ENCODE measurements around the gene CTSE.

The CTSE gene

GRCh38 chr1:205973377-205974232, 50.1 kb downstream of the CTSE start:
- DNase-seq (ENCODE audit: low read depth in 1 of 2, low spot score in 1 of 2) = no peak
- in situ Hi-C loops (cut with HindIII; ENCODE audit: low pct_unique_long_range_greater_than_20kb, low sequenced_read_pairs) = no loop called here
- TF ChIP-seq JUND (IDR thresholded peaks at IDR 0.05; ENCODE audit: low read depth) = no peak

- no peak for TF ChIP-seq JUND (IDR thresholded peaks at IDR 0.05; ENCODE audit: low read depth)
- in situ Hi-C loops (cut with HindIII; ENCODE audit: low pct_unique_long_range_greater_than_20kb, low sequenced_read_pairs) = no loop called here
- no peak for DNase-seq (ENCODE audit: low read depth in 1 of 2, low spot score in 1 of 2)
Measured at GRCh38 chr1:205972491-205973168, 51.1 kb downstream of the CTSE start.

GRCh38 chr1:205972081-205972480, 51.6 kb downstream of the CTSE start:
- in situ Hi-C loops (cut with HindIII; ENCODE audit: low pct_unique_long_range_greater_than_20kb, low sequenced_read_pairs) = no loop called here
- TF ChIP-seq JUND (IDR thresholded peaks at IDR 0.05; ENCODE audit: low read depth) = no peak
- no peak for DNase-seq (ENCODE audit: low read depth in 1 of 2, low spot score in 1 of 2)

- no peak for TF ChIP-seq JUND (IDR thresholded peaks at IDR 0.05; ENCODE audit: low read depth)
- in situ Hi-C loops (cut with HindIII; ENCODE audit: low pct_unique_long_range_greater_than_20kb, low sequenced_read_pairs) = no loop called here
- no peak for DNase-seq (ENCODE audit: low read depth in 1 of 2, low spot score in 1 of 2)
Measured at GRCh38 chr1:205971082-205971481, 52.6 kb downstream of the CTSE start.

- no peak for DNase-seq (ENCODE audit: low read depth in 1 of 2, low spot score in 1 of 2)
- in situ Hi-C loops (cut with HindIII; ENCODE audit: low pct_unique_long_range_greater_than_20kb, low sequenced_read_pairs) = no loop called here
- no peak for TF ChIP-seq JUND (IDR thresholded peaks at IDR 0.05; ENCODE audit: low read depth)
Measured at GRCh38 chr1:205970486-205970885, 53.2 kb downstream of the CTSE start.

- in situ Hi-C loops (cut with HindIII; ENCODE audit: low pct_unique_long_range_greater_than_20kb, low sequenced_read_pairs) = no loop called here
- no peak for DNase-seq (ENCODE audit: low read depth in 1 of 2, low spot score in 1 of 2)
- no peak for TF ChIP-seq JUND (IDR thresholded peaks at IDR 0.05; ENCODE audit: low read depth)
Measured at GRCh38 chr1:205969229-205969628, 54.5 kb downstream of the CTSE start.

GRCh38 chr1:205967554-205968335, 56.0 kb downstream of the CTSE start:
- in situ Hi-C loops (cut with HindIII; ENCODE audit: low pct_unique_long_range_greater_than_20kb, low sequenced_read_pairs) = no loop called here
- no peak for TF ChIP-seq JUND (IDR thresholded peaks at IDR 0.05; ENCODE audit: low read depth)
- DNase-seq (ENCODE audit: low read depth in 1 of 2, low spot score in 1 of 2) = no peak

GRCh38 chr1:205965036-205965884, 58.4 kb downstream of the CTSE start:
- no peak for DNase-seq (ENCODE audit: low read depth in 1 of 2, low spot score in 1 of 2)
- TF ChIP-seq JUND (IDR thresholded peaks at IDR 0.05; ENCODE audit: low read depth) = no peak
- in situ Hi-C loops (cut with HindIII; ENCODE audit: low pct_unique_long_range_greater_than_20kb, low sequenced_read_pairs) = no loop called here

GRCh38 chr1:205963352-205964155, 60.1 kb downstream of the CTSE start:
- no peak for TF ChIP-seq JUND (IDR thresholded peaks at IDR 0.05; ENCODE audit: low read depth)
- in situ Hi-C loops (cut with HindIII; ENCODE audit: low pct_unique_long_range_greater_than_20kb, low sequenced_read_pairs) = no loop called here
- DNase-seq (ENCODE audit: low read depth in 1 of 2, low spot score in 1 of 2) = no peak

- no peak for TF ChIP-seq JUND (IDR thresholded peaks at IDR 0.05; ENCODE audit: low read depth)
- no peak for DNase-seq (ENCODE audit: low read depth in 1 of 2, low spot score in 1 of 2)
- in situ Hi-C loops (cut with HindIII; ENCODE audit: low pct_unique_long_range_greater_than_20kb, low sequenced_read_pairs) = no loop called here
Measured at GRCh38 chr1:205962821-205963221, 60.9 kb downstream of the CTSE start.

All from T47D (cell line).